Right renal pelvis (tissue), 4 donors: ENCODE results near the gene SRRM3. TPM values are rescaled to one million over a fixed set of nuclear protein-coding genes. Genes with fewer than 3 reads are reported as not detected.
"Not testable (repeated sequence)": the region's sequence is repeated elsewhere in the genome, so short reads cannot be mapped to it uniquely, and the experiment has no call there.

Experiments
- DNase-seq, 4 donors: peaks; one replicate each; pipeline ENCODE4 v3.0.0-alpha.2; 2013; ENCODE audit warnings: low read depth in 4 of 4, low spot score in 3 of 4, missing footprints in 1 of 4
- polyA plus RNA-seq, 4 donors: library from polyadenylated mRNA; unstranded; fragments of 120-200 nt; gene quantifications; one replicate each; pipeline ENCODE4 v1.2.1, GENCODE V29; 2013; ENCODE audit not compliant: insufficient read length in 4 of 4

SRRM3 gene
- 1 to 10 TPM in 3 of 4 donors, under 1 TPM in 1; 0.83 to 2.6 (median 1.9) TPM for polyA plus RNA-seq

DNA sequence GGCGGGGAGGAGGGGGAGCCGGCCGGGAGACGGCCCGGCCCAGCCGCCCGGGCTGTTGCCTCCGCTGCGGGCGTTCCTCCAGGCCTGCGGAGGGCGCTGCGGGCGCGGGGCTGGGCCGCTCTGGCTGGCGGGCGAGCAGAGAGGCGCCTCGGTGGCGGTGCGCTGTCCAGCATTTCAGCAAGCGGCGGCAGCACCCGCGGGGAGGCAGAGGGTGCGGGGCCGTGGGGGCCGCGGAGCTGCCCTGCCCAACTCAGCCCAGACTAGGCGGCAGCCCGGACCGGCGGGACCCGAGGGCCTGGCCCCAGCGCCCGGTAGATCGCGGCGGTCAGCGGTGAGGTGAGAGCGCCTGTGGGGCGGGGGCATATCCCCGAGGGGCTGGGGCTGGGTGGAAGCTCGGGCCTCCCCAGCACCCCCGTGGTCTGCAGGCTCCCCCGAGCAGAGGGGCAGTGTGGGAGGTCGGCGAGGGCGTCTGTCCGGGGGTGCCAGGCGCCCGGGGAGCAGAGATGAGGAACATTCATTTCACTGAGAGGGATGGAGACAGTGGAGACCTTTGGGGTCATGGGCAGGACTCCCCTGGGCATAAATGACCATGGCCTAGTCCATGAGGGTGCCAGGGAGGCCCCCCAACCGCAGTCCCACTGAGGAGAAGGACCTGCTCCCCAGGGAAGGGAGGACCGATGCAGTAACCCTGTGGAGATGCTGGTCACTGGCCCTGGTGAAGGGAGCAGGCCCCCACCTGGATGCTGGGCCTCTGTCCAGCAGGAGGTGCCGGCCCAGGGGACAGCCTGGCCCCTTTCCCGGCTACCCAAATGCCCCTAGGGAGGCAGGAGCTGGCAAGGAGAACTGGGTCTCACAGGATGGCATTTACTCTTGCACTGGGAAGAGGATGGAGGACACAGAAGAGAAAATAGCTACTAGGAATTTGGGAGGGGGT is at the start of gene SRRM3:
TSS of gene SRRM3 (plus strand) at position 165 of the 934 bp plus-strand sequence. CDS start 33,171 bp downstream, outside the sequence.
- DNase-seq = peak; percentile 44 to 66 (median 52)

- DNase-seq = no peak
Observed at GRCh38 chr7:76151932-76152331, 49.8 kb upstream of the SRRM3 start.

DNA sequence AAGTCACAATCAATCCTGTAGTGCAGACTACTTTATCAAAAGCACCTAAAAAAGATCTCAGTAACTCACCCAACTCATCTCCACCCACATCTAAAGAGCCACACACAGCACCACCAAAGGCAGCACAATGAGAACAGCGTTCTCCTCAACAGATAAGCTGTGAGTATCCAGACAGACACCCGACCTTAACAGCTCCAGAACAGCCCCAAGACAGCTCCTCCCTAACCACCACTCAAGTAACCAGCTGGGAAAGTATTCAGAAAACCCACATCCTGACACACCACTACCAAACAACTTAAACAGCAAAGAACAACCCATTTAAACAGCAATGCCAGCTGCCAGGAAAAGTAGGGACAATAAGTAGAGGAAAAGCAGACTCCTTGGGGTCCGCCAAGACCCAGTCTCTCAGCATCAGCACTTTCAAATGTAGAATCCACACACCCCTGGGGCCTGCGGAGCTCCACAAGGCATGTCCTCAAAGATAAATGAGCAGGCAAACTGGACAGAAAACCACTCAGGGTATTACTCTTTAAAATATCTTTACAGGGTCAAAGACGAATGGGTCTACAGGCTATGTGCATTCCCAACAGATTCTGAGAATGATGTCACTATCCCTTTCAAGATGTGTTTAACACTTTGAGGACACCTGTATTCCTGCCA is 48.0 kb upstream of the SRRM3 start:
- DNase-seq = not testable (repeated sequence)

- no peak for DNase-seq
Observed at GRCh38 chr7:76155938-76156337, 45.8 kb upstream of the SRRM3 start.

GRCh38 chr7:76156992-76157685 is 44.6 kb upstream of the SRRM3 start:
- not testable (repeated sequence) for DNase-seq

DNA sequence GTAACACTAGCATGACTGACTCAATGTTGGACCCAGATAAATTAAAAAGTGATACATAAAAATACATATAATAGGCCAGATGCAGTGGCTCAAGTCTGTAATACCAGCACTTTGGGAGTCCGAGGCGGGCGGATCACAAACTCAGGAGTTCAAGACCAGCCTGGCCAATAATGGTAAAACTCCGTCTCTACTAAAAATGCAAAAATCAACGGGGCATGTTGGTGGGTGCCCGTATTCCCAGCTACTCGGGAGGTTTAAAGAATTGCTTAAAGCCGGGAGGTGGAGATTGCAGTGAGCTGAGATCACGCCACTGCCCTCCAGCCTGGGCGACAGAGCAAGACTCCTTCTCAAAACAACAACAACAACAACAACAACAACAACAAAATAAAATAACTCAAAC is 43.3 kb upstream of the SRRM3 start:
- DNase-seq = not testable (repeated sequence)

DNA sequence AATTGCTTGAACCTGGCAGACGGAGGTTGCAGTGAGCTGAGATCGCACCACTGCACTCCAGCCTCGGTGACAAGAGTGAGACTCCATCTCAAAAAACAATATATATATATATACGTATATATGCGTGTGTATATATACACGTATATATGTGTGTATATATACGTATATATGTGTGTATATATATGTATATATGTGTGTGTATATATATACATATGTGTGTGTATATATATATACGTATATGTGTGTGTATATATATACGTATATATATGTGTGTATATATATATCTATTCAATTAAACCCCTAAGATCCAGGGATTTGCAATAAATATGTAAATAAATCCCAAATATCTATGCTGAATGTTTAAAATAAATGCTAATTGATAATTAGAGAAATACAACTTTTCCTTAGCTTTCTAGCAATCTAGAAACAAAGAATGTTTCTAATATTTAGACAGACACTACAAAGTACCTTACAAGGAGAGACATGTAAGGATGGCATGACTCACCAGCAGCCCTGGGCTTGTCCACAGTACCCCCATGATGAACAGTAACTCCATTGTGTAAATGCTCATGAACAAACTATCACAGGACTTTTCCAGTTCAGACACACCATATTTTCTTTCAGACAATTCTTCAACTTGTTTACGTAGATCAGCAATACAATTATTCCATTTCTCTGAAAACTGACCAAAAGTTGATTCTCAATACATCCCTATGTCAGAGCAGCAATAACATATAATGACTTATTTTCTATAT is 39.1 kb upstream of the SRRM3 start:
- not testable (repeated sequence) for DNase-seq

GRCh38 chr7:76163812-76164211 is 37.9 kb upstream of the SRRM3 start:
- not testable (repeated sequence) for DNase-seq

GRCh38 chr7:76165106-76165972 is 36.4 kb upstream of the SRRM3 start:
- no peak for DNase-seq

DNA sequence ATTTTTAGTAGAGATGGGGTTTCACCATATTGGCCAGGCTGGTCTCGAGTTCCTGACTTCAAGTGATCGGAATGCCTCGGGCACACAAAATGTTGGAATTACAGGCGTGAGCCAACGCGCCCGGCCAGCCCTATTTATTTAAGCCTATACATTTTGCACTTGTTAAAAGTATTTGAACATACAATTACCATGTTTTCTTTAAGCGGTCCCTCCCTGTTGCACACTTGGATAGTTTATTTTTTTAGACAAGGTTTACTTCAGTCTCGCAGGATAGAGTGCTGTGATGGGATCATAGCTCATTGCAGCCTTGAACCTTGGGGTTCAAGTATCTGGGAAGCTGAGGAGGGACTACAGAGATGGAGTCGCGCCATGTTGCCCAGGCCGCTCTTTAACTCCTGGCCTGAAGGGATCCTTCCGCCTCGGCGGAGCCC is 35.7 kb upstream of the SRRM3 start:
- DNase-seq = no peak

- peak; percentile 87 to 96 (median 91) for DNase-seq
Observed at GRCh38 chr7:76166404-76167255, 35.1 kb upstream of the SRRM3 start.

GRCh38 chr7:76173566-76174205 is 28.0 kb upstream of the SRRM3 start:
- no peak for DNase-seq

- not testable (repeated sequence) for DNase-seq
Observed at GRCh38 chr7:76176951-76177350, 24.7 kb upstream of the SRRM3 start.

DNA sequence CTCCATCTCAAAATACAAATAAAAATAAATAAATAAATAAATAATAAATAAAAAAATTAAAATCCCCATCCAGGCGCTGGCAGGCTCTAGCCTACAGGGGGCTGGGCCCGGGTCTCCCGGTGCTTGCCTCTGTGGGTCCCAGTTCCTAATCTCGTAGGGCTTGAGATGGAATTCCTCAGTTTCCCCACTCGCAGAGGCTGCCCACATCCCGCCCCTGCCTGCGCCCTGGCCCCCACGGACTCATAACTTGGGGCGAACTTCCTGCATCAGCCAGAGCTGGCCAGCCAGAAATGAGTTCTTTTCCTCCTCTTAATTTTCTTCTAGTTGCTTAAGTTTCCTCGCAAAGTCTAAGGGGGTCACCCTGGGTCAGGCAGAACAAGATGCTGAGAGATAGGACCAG is 22.0 kb upstream of the SRRM3 start:
- DNase-seq = no peak

- DNase-seq = no peak
Observed at GRCh38 chr7:76182225-76182960, 19.3 kb upstream of the SRRM3 start.

GRCh38 chr7:76185187-76185896 is 16.4 kb upstream of the SRRM3 start:
- DNase-seq = no peak
